Esophagus squamous epithelium (tissue), 4 donors: ENCODE measurements around the gene MRPS23.

Source experiments
- POLR2A ChIP-seq, 4 donors: fragments of 450-650 bp; IDR thresholded peaks; one replicate each; pipeline ENCODE4 v1.6.1; 2017; ENCODE audit warnings: antibody characterized with exemption in 4 of 4, mild to moderate bottlenecking in 4 of 4, moderate library complexity in 3 of 4
- TF ChIP-seq, protein P1 (sequence below), 6 experiments: fragments of 450-650 bp in 4 of 6; fragments of 200-600 bp in 2 of 6; sonication (generic) in 2 of 6; IDR thresholded peaks; one replicate each; pipeline ENCODE4 v1.5.1; 2016 to 2019; ENCODE audit warnings: antibody characterized with exemption in 6 of 6, mild to moderate bottlenecking in 4 of 6, moderate library complexity in 4 of 6

DNA sequence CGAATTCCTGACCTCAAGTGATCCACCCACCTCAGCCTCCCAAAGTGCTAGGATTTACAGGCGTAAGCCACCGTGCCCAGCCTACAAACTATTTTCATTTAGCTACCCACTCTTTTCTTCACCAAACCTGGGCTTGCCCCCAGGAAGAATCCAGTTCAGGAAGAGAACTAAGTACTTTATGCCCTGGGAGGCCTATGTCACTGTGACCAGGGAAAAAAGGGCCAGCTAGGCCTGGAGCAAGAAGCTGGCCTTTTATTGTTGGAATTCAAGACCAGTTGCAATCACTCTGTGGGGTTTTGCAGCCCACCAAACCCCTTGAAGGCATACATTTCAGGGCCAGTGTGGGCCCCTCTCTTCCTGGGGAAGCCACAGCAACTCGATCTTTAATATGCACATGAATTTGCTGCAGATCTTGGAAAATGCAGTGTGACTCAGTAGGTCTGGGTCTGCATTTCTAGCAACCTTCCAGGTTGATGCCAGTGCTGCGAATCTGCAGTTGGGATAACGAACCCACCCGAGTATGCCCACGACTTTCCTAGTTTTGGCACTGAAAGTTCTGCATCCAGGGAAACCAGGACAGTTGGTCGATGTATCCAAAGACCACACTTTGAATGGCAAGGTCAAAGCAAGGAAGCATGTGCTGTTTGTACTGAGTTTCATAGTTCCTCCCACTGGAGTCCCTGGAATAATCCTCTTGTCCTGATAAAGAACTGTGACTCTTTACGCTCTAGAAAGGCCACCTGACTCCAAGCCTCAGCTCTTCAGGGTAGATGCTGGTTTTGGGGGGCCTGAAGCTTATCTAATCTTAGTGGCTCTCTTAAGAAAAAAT, 7.2 kb upstream of the MRPS23 start:
- no peak for TF ChIP-seq POLR2A (IDR thresholded peaks at IDR 0.05)
- TF ChIP-seq, protein P1, sequence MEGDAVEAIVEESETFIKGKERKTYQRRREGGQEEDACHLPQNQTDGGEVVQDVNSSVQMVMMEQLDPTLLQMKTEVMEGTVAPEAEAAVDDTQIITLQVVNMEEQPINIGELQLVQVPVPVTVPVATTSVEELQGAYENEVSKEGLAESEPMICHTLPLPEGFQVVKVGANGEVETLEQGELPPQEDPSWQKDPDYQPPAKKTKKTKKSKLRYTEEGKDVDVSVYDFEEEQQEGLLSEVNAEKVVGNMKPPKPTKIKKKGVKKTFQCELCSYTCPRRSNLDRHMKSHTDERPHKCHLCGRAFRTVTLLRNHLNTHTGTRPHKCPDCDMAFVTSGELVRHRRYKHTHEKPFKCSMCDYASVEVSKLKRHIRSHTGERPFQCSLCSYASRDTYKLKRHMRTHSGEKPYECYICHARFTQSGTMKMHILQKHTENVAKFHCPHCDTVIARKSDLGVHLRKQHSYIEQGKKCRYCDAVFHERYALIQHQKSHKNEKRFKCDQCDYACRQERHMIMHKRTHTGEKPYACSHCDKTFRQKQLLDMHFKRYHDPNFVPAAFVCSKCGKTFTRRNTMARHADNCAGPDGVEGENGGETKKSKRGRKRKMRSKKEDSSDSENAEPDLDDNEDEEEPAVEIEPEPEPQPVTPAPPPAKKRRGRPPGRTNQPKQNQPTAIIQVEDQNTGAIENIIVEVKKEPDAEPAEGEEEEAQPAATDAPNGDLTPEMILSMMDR (IDR thresholded peaks at IDR 0.05): no peak
